Stimulated activated CD8-positive, alpha-beta memory T cell treated with anti-CD3 and anti-CD28 coated beads, Interleukin-4, amount 100 ng/mL, for 48 hours (primary cell): Measurements from ENCODE around the gene ZCCHC3.
"Not testable (repeated sequence)": the region's sequence is repeated elsewhere in the genome, so short reads cannot be mapped to it uniquely, and the experiment has no call there.

Experiments used
- DNase-seq: peaks from one replicate; pipeline ENCODE4 v3.0.0-alpha.2; 2020

The ZCCHC3 gene

GRCh38 chr20:297098-297924 lies at the start of gene ZCCHC3:
TSS of gene ZCCHC3 (plus strand) at chr20:297570. CDS start at chr20:297587, 17 bp downstream.
- DNase-seq, result peak; percentile 87

- no peak for DNase-seq
These were observed 46.0 kb upstream of the ZCCHC3 start for GRCh38 chr20:251354-251753.

- DNase-seq, result no peak
These were observed 44.6 kb upstream of the ZCCHC3 start for GRCh38 chr20:252801-253200.

- DNase-seq, result not testable (repeated sequence)
These were observed 43.9 kb upstream of the ZCCHC3 start for GRCh38 chr20:253447-253846.

- DNase-seq, result no peak
These were observed 40.0 kb upstream of the ZCCHC3 start, which contains the start of gene DEFB132 for GRCh38 chr20:257419-257818. TSS of gene DEFB132 (plus strand) at chr20:257724. CDS start at chr20:257779, 55 bp downstream.

GRCh38 chr20:258269-258858 lies 39.0 kb upstream of the ZCCHC3 start:
- no peak for DNase-seq

GRCh38 chr20:258963-259362 lies 38.4 kb upstream of the ZCCHC3 start:
- peak; percentile 26 for DNase-seq

- no peak for DNase-seq
These were observed 37.4 kb upstream of the ZCCHC3 start for GRCh38 chr20:259981-260380.

- no peak for DNase-seq
These were observed 33.7 kb upstream of the ZCCHC3 start for GRCh38 chr20:263701-264100.

GRCh38 chr20:266596-267562 lies 30.5 kb upstream of the ZCCHC3 start:
- DNase-seq, result peak; percentile 96

GRCh38 chr20:270517-270916 lies 26.9 kb upstream of the ZCCHC3 start:
- peak; percentile 12 for DNase-seq

- DNase-seq, result peak; percentile 12
These were observed 26.3 kb upstream of the ZCCHC3 start for GRCh38 chr20:271069-271468.

- DNase-seq, result no peak
These were observed 25.8 kb upstream of the ZCCHC3 start for GRCh38 chr20:271528-271927.

GRCh38 chr20:272718-273117 lies 24.7 kb upstream of the ZCCHC3 start:
- no peak for DNase-seq

- DNase-seq, result no peak
These were observed 23.5 kb upstream of the ZCCHC3 start for GRCh38 chr20:273884-274283.

- DNase-seq, result no peak
These were observed 21.6 kb upstream of the ZCCHC3 start for GRCh38 chr20:275791-276190.

GRCh38 chr20:276620-277495 lies 20.5 kb upstream of the ZCCHC3 start:
- DNase-seq, result no peak

GRCh38 chr20:277496-277781 lies 19.9 kb upstream of the ZCCHC3 start:
- DNase-seq, result no peak

GRCh38 chr20:278181-278580 lies 19.2 kb upstream of the ZCCHC3 start:
- no peak for DNase-seq

- no peak for DNase-seq
These were observed 18.5 kb upstream of the ZCCHC3 start for GRCh38 chr20:278607-279571.

- no peak for DNase-seq
These were observed 13.2 kb upstream of the ZCCHC3 start for GRCh38 chr20:284172-284571.
